HL-60/S4 treated with retinoic acid at 250 ng/mL for 4 days and 3 days (cell line): ENCODE measurements around the gene TMEM232.

ENCODE experiments used
- in situ Hi-C: fragments of 300-500 bp; cut with MboI; formaldehyde crosslinking; loops from 2 replicates; pipeline ENCODE4 v1.7.0; 2022; ENCODE audit warnings: low sequenced_read_pairs

TMEM232 gene

DNA sequence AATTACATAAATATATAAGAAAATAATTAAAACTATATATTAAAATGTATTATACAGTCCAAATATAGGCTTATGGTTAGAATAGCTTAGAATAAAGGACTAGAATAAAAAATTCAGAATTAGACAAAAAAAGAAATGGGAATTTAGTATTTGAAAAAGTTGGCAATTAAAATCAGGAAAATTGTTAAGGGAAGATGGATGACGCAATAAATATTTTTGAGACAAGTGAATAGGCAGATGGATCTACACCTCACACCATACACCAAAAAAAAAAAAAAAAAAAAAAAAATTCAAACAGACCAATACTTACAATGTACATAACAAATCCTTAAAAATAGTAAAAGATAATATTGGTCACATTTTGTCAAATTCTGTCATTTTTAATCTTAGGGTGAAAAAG, 200.7 kb downstream of the TMEM232 start:
- in situ Hi-C loops: no loop called here

DNA sequence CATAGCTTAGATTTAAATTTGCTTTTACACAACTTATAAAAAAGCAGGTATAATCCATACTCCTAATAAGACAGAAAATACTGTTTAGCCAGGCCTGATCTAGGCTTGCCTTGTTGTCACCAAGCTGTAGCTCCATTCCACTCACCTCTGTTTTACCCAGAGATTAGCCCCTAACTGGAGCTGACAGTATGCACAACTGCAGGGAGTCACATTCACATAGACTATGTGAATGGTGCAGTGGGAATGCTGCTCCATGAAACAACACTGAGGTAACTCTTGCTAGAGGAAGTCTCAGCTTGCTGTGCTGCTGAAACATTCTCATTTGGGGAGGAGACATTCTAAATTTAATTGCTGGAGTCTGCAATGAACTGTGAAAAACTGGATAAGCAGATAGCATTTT, 209.1 kb downstream of the TMEM232 start:
- in situ Hi-C loops: no loop called here

DNA sequence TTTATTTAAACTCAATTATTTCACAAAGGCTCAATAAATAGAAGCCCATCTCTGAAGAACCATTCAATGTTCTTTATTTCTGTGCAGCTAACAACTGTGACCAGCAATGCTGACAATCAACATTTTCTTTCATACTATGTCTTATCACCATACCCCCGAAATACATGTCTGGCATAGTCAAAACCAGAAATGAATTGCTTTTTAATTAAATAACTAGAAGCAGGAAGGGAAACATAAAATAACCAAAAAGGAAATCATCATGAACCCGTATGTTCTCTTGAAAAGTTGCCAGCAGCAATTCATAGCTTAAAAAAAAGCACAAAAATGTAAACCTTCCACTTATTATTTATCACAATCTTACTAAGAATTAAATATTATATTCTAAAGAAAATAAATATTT, 212.4 kb downstream of the TMEM232 start:
- in situ Hi-C loops: no loop called here

DNA sequence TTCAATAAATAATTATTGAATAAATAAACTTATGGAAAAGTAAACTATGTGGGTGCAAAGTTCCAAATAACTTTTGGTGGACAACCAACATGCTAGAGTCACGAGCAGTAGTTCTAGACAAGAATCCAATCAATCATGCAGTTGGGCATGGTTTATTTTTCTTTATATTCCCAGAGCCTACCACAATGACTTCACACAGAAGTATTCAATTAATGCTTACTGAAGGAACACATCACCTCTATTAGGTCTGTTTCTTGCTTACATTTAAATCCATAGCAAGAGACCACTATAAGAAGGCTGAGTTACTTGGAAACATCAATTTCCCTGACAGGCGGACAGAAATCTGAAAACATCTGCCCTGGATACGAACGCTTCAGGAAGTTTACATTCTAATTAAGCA, 214.2 kb downstream of the TMEM232 start:
- in situ Hi-C loops: no loop called here

DNA sequence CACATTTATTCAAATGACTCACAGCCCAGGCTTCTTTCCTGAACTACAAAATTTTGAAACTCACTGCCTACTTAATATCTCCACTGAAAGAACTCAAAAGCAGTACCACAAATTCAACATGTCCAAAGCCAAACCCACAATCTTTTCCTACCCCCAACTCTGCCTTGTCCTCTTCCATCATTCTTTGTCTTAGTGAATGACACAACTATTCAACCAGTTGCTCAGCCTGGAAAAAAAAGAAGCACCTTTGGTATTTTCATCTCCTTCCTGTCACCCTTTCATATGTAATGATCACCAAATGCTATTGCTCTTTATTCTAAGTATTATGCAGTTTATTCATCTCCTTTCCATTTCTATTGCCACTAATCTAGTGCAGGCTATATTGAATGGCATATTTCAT, 216.3 kb downstream of the TMEM232 start:
- in situ Hi-C loops: no loop called here

DNA sequence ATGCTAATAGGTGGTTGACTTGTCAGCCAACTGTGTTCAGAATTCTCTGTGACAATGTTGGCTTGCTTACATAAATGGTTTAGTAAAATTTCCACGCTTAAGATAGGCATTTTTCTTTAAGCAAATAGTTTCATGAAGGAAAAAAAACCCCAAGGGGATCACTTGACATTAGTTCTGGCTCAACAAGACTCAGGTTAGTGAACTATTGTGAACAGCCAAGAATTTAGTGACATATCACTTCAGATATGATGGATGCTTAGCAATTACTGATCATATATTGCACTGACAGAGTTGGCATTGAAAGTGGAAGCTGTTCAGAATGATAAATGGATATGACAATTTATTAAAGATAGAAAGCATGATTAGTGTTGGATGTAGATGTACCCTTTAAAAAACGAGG, 218.5 kb downstream of the TMEM232 start:
- in situ Hi-C loops: no loop called here

DNA sequence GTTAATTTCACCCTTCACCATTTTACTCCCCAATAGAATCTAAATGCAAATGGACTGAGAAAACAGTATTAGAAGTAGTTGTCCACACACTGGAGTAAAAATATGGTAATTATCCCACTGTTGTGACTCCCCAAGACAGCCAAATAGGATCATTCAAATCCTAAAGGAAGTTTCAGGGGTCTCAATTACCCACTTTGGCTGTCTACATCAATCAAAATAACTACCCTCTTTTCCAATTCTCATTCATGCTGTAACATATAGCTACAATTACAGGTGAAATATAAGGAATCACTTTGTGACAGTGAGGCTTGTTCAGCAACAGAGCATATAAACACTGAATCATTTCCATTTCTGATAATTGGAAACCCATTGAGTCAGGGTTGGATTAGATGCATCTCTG, 220.1 kb downstream of the TMEM232 start:
- in situ Hi-C loops: no loop called here

DNA sequence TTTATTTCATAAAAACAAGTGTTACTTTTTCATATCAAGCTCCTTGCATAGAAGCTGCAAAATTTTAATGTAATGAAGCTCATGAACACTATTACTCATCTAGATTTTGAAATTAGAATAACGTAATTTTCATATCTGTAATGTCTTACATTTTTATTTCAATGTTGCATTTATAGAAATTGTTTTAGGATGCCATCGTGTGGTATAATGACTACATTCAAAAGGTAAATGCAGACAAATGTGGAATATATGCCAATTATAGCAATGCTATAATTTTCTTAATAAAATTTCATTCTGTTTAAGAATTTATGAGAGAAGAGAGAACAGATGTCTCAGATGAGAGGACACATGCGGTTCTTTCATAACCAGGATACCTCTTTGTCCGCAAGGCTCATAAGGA, 230.2 kb downstream of the TMEM232 start:
- in situ Hi-C loops: no loop called here

DNA sequence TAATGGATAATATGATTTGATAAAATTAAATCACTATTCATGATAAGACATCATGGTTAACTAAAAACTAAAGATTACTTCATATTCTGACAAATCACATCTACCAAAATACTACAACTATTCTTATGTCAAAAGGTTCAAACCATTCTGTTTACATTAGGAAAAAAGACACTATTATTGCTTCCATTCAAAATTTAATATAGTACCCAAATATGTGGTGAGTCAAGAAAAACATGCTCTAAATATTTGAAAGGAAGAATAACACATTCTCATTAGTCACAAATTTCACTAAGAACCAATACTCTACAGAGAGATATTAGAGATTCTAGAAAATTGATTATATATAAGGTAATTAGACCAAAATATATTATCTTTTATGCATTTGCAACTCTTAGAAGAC, 234.0 kb downstream of the TMEM232 start:
- in situ Hi-C loops: no loop called here

DNA sequence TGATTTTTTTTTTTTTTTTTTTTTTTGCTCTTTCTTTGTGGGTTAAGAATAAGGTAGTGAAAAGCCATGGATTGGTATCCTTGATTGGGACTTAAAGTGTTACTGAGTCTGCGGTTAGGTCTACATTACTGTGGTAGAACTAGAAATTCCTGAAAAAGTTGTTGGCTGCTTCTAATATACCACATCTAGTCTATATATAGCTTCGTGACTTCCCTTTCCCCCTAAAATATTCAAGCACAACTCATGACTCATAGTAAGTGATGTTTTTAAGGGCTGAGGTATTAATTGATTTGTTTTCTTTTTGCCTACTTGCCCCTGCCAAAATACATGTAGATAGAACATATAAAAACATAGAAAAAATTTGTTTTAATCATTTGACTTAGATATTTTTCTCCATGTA, 247.6 kb downstream of the TMEM232 start:
- in situ Hi-C loops: no loop called here

DNA sequence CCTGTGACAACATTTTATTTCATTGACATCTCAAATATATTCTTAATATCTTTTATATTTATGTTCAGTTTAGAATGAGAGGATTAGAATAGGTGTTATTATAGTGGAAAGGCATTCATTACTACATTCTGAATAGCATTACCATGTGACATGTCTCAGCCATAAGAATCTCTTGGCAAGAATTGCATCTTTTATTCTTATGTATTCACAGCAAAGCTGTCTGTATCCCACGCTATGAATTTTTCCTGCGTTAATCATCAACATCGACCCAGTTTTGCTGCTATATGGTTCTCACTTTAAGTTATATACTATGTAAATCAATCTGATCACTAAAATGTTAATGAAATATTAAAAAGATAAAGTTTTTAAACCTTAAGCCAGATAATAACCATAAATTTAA, 248.6 kb downstream of the TMEM232 start:
- in situ Hi-C loops: no loop called here

DNA sequence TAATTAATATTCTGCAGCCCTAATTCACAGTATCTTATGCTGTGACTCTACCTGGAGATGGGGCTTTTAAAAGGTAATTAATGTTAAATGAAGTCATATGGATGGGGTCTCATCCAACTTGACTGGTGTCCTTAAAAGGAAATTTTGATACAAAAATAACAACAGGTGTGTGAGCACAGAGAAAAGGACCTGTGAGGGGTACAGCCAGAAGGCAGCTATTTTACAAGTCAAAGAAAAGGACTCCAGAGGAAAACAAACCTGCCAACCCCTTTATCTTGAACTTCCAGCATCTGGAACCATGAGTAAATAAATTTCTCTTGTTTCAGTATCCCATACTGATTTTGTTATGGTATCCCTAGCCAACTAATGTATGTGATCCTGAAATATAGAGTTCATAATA, 250.3 kb downstream of the TMEM232 start:
- in situ Hi-C loops: no loop called here

DNA sequence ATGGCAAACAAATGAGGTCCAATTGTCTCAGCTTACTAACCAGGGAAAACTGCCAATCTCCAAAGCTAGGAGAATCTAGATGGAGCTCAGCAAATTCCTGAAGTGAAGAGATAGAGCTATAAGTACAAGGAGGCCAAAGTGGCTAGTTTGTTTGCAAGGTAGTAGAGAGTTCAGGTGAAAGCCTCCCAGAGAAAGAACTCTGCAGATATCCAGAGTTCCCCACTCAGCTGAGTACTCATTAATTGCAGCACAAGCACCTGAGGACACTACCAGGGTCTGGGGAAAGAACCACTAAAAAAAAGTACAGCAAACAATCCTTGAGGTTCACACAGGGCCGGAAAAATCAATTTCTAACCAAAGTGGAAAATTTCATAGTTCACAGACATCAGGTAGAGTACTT, 250.9 kb downstream of the TMEM232 start:
- in situ Hi-C loops: no loop called here

DNA sequence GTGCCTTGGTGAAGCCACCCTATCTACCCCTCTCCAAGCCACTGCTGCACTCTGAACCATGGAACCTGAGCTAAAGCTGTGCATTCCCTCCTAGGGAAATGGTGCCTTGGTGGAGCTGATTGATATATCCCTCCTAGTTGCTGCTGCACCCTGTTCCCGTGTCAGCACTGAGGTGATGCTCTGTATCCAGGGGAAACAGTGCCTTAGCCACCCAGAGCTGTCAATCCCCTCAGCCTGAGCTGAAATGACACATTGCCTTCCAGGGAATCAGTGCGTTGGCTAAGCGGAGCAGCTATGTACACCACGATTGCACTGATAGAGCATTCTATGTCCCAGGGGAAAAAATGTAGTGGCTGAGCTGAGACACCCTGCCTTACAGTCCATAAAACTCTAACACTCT, 257.0 kb downstream of the TMEM232 start:
- in situ Hi-C loops: no loop called here

DNA sequence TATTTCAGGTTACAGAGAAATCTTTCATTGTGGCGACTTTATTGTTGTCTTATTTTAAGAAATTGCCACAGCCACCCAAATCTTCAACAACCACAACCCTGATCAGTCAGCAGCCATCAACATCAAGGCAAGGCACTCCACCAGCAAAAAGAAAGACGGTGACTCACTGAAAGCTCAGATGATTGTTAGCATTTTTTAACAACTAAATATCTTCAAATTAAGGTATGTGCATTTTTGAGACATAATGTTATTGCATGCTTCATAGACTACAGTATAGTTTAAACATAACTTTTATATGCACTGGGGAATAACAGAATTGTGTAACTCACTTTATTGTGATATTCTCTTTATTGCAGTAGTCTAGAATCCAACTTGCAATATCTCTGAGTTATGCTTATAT, 263.4 kb downstream of the TMEM232 start:
- in situ Hi-C loops: no loop called here

DNA sequence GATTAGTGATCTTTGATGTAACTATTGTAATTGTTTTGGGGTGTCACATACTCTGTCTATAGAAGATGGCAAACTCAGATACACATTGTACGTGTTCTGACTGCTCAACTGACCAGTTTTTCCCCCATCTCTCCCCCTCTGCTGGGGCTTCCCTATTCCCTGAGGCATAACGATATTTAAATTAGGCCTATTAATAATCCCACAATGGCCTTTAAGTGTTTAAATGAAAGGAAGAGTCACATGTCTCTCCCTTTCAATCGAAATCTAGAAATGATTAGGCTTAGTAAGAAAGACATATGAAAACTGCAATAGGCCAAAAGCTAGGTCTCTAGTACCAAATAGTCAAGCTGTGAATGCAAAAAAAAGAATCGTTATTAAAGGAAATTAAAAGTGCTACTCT, 265.6 kb downstream of the TMEM232 start:
- in situ Hi-C loops: no loop called here

DNA sequence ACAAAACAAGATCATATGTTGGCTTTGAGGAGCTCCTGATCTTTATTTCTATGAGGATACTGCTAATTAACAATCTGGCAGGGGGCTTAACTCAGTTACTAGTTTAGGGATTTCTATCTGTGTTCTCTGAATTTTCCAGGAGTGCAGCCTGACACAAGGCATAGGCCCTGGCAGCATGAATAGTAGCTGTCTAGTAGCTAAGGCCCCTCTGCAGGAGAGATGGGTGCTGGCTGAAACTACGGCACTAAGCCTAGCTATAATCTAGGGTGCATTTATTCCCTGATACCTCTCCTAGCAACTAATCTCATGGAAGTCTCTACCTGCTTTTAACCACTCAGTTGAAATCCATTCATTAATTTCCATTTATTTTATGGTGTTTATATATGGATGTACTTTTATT, 268.2 kb downstream of the TMEM232 start:
- in situ Hi-C loops: no loop called here

DNA sequence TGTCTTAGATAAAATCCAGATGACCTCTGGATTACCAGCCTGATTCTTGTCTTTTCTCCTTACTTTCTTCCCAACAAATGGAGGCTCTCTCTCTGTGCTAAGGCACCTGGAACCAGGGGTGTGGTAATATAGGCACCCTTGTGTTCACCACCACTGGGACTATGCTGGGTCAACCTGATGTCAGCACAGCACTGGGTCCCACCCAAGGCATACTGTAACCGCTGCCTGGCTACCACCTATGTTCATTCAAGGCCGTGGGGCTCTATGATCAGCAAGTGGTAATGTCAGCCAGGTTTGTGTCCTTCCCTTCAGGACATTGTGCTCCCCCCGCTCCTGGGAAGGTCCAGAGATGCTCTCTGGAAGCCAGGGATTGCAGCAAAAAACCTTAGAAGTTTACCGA, 283.6 kb downstream of the TMEM232 start:
- in situ Hi-C loops: no loop called here

DNA sequence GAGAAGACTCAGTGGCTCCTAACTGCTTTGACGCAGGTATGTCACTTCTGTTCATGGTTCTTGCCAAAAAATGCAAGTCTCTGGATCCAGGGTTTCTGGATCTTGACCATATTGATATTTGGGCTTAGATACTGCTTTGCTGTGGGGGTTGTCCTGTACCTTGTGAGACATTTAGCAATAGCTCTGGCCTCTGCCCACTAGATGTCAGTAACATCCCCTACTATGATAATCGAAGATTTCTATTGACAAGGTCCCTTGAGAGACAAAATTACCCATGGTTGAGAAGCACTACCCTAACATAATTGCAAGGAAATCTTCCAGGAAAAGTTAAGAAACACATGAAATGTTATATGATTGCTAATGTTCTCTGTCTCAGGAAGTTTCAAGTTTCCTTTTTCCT, 285.4 kb downstream of the TMEM232 start:
- in situ Hi-C loops: no loop called here

DNA sequence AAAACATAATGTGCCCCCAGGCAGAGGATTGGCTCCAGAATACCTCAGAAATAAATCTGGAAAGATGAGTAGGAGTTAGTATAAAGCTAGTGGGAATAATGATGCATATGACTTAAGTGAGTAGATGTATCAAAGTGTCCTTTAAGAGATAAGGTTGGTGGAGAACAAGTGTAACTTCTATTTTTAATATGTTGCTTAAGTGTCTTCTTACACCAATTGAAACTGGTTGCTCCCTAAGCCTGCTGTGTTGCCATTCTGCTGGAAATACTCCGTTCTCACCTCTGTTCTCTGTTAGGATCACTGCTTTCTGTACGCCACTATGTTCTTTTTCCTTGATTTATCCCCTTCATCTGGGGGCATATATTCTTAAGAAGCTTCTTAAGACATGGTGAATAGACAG, 286.4 kb downstream of the TMEM232 start:
- in situ Hi-C loops: no loop called here

DNA sequence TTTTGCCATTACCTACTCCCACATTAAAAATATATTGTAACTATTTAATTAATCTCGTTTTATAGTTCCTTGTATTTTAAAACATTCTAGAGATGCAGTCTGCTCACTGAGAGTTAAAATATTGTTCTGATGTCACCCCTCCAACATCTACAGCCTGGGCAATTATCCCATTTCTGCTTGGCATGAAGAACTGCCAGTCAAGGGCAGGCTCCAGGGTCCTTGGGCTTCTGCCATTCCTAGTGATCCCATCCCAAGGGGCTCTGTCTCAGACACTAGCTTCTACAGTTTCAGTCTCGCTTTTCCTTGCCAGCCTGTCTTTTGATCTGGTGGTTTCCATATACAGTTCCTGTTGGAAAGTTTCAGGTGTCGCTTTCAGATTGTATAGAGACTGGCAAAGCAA, 287.2 kb downstream of the TMEM232 start:
- in situ Hi-C loops: no loop called here

DNA sequence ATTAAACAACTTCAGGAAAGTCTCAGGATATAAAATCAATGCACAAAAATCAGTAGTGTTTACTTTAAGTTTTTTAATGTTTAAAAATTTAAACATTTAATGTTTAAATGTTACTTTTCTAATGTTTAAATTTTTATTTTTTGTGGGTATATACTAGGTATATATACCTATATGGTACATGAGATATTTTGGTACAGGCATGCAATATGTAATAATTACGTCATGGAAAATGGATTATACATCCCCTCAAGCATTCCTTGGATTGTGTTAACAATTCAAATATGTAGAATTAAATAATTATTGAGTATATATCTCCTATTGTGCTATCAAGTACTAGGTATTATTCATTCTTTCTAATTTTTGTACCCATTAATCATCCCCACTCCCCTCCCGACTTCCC, 291.3 kb downstream of the TMEM232 start:
- in situ Hi-C loops: no loop called here

DNA sequence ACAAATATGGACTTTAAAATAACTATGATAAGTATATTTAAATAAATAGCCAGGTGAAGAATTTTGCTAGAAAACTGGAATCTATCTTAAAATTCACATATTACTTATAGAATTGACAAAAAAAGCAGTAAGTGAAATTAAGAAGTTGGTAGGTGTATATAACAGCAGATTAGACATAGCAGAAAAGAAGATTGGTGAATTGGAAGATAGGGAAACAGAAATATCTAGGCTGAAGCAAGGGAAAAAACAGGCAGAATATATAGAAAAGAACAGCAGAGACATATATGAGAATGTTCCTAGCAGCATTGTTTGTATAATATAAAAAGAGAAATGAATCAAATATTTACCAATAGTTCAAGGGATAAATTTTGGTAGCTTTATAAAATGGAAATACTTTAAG, 294.9 kb downstream of the TMEM232 start:
- in situ Hi-C loops: no loop called here

DNA sequence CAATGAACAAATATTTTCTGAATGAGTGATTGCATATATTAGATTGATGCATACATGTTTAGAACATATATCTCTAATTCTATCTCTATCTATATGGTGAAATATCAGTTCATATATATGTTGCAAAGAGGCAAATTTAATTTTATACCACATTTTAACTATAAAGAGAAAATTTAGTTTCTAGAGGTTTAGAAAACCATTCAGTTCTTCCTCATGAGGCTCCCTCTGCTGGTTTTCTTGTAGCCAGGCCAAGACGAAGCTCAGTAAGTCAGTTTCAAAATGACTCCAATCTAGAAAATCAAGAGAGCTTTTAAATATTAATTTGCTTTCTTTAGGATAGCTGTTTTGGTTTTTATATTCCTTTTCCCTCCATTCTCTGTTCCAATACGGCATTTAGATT, 312.1 kb downstream of the TMEM232 start:
- in situ Hi-C loops: no loop called here
